ENCODE measurements around the gene FAM13A. TPM values are rescaled to one million over a fixed set of nuclear protein-coding genes. Genes with fewer than 3 reads are reported as not detected.

The FAM13A gene
- total and polyA plus RNA-seq, 10 of the 15 experiments (the other 5 are each of a cell fraction or from before 2014, with no cell fraction given) = 0.05 to 1.8 (median 0.27) TPM; not detected in 1

DNA sequence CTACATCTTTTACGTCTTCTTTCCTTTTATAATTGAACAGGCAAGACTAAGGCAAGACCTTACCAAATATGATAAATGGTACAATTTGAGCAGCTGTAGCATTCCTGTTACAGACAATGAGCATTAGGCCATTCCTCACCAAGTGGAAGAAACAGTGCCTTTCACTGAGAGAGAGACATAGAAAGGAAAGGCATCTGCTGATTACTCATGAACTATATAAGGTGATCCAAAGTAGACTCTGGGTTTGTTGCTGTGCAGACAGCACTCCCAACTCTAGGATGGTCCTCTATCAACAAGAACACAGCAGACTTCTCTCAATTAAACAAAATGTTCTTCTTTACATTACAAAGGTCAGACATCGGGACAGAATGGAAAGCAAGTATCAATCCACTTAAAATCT is 91.9 kb downstream of the FAM13A start:
- H3K9ac ChIP-seq (ENCODE audit: control insufficient read depth, insufficient read depth, low read length) = no peak overlapping the region
- POLR2A ChIA-PET = interaction anchor here (0.7 kb wide), 1 partner anchor 933 kb away, joined by 3 read pairs; no protein-coding TSS in a partner anchor
- intact Hi-C loops (cut with micrococcal nuclease; ENCODE audit: unreplicated experiment) = no loop called here
- H3K79me2 ChIP-seq (ENCODE audit: control insufficient read depth, insufficient read depth, low read length) = no peaks in the 10 kb centered on the region
- H3K4me1 ChIP-seq (ENCODE audit: control insufficient read depth, insufficient read depth, low read length) = no peaks in the 10 kb centered on the region
- ATAC-seq (no peak), FAIRE-seq (no peak), DNase-seq (ENCODE audit: low read depth, low spot score) (no peak)
- no peak overlapping the region for H3K4me2 ChIP-seq (ENCODE audit: control insufficient read depth, insufficient read depth)
- no peaks in the 10 kb centered on the region for H4K20me1 ChIP-seq (ENCODE audit: control insufficient read depth, insufficient read depth)
- in situ Hi-C loops (cut with MboI) = no loop called here
- BruUV-seq (replicated peaks) = no TSS peak
- RAD21 ChIA-PET (ENCODE audit: unreplicated experiment) = no interaction called here
- CTCF ChIA-PET = no interaction called here
- H3K36me3 ChIP-seq (ENCODE audit: control insufficient read depth in 2 of 2, insufficient read depth in 2 of 2, low read length in 1 of 2) = no peaks in the 10 kb centered on the region
- WGBS (ENCODE audit: insufficient coverage, insufficient replicate concordance, low lambda C conversion rate, missing lambda C conversion rate) = 90% methylated on average over 2 of the region's 2 CpGs
- H3K27me3 ChIP-seq (replicated peaks in 1 of 2; ENCODE audit: control insufficient read depth in 2 of 2, insufficient read depth in 2 of 2, low read length in 1 of 2) = no peaks in the 10 kb centered on the region
- no peak for TF ChIP-seq CBX5 (IDR thresholded peaks at IDR 0.05; ENCODE audit: low read depth)
- TF ChIP-seq RUNX3 (IDR thresholded peaks at IDR 0.05; ENCODE audit: low read length) = no peak
- TF ChIP-seq, protein P1, sequence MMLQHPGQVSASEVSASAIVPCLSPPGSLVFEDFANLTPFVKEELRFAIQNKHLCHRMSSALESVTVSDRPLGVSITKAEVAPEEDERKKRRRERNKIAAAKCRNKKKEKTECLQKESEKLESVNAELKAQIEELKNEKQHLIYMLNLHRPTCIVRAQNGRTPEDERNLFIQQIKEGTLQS (IDR thresholded peaks at IDR 0.05; ENCODE audit: borderline replicate concordance, extremely low read depth, low read depth, low read length) = no peak
- no peak for TF ChIP-seq CHD2 (IDR thresholded peaks at IDR 0.05; ENCODE audit: borderline replicate concordance, low read depth, low read length)
- TF ChIP-seq HDAC2 (IDR thresholded peaks at IDR 0.05) = no peak
- TF ChIP-seq ESRRA (IDR thresholded peaks at IDR 0.05; ENCODE audit: low read length) = no peak
- no peak for TF ChIP-seq RELA (IDR thresholded peaks at IDR 0.05; ENCODE audit: borderline replicate concordance, partially characterized antibody)
- TF ChIP-seq, protein P2, sequence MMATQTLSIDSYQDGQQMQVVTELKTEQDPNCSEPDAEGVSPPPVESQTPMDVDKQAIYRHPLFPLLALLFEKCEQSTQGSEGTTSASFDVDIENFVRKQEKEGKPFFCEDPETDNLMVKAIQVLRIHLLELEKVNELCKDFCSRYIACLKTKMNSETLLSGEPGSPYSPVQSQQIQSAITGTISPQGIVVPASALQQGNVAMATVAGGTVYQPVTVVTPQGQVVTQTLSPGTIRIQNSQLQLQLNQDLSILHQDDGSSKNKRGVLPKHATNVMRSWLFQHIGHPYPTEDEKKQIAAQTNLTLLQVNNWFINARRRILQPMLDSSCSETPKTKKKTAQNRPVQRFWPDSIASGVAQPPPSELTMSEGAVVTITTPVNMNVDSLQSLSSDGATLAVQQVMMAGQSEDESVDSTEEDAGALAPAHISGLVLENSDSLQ (IDR thresholded peaks at IDR 0.05) = no peak
- TF ChIP-seq HDGF (IDR thresholded peaks at IDR 0.05) = no peak
- TF ChIP-seq MYB (IDR thresholded peaks at IDR 0.05; ENCODE audit: borderline replicate concordance, low read depth, low read length) = no peak
- TF ChIP-seq NR2F1 (conservative IDR thresholded peaks at IDR 0.05) = no peak
- H3K9me3 ChIP-seq (replicated peaks; ENCODE audit: control insufficient read depth, insufficient read depth, low read length) = no peaks in the 10 kb centered on the region
- H3K4me3 ChIP-seq = no peak overlapping the region
- no peak overlapping the region for H3K27ac ChIP-seq (ENCODE audit: control insufficient read depth, insufficient read depth)
- H2AFZ ChIP-seq (ENCODE audit: control insufficient read depth, low read depth, low read length) = no peak overlapping the region
- SMC1A ChIA-PET (ENCODE audit: uncharacterized antibody, unreplicated experiment) = interaction anchor here (1.0 kb wide), 1 partner anchor 148 kb away, joined by 3 read pairs; no protein-coding TSS in a partner anchor

Data from GM12878 (cell line).